Measurements from ENCODE around the gene SOS2.

The SOS2 gene

GRCh38 chr14:50260072-50260471 lies 28.7 kb upstream of the SOS2 start:
- TF ChIP-seq, protein P1, sequence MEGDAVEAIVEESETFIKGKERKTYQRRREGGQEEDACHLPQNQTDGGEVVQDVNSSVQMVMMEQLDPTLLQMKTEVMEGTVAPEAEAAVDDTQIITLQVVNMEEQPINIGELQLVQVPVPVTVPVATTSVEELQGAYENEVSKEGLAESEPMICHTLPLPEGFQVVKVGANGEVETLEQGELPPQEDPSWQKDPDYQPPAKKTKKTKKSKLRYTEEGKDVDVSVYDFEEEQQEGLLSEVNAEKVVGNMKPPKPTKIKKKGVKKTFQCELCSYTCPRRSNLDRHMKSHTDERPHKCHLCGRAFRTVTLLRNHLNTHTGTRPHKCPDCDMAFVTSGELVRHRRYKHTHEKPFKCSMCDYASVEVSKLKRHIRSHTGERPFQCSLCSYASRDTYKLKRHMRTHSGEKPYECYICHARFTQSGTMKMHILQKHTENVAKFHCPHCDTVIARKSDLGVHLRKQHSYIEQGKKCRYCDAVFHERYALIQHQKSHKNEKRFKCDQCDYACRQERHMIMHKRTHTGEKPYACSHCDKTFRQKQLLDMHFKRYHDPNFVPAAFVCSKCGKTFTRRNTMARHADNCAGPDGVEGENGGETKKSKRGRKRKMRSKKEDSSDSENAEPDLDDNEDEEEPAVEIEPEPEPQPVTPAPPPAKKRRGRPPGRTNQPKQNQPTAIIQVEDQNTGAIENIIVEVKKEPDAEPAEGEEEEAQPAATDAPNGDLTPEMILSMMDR (IDR thresholded peaks at IDR 0.05; ENCODE audit: insufficient read depth, missing control alignments), result no peak
- no peak for DNase-seq (ENCODE audit: insufficient read length, low spot score)
- FAIRE-seq, result no peak

GRCh38 chr14:50257732-50258131 lies 26.4 kb upstream of the SOS2 start:
- no peak for FAIRE-seq
- TF ChIP-seq, protein P1 (IDR thresholded peaks at IDR 0.05; ENCODE audit: insufficient read depth, missing control alignments), result no peak

GRCh38 chr14:50254248-50254647 lies 22.9 kb upstream of the SOS2 start:
- DNase-seq (ENCODE audit: insufficient read length, low spot score) (no peak), FAIRE-seq (no peak)
- TF ChIP-seq, protein P1 (IDR thresholded peaks at IDR 0.05; ENCODE audit: insufficient read depth, missing control alignments), result no peak

More at GRCh38 chr14:50257732-50258131, 26.4 kb upstream of the SOS2 start:
- DNase-seq (ENCODE audit: insufficient read length, low spot score), result no peak

DNA sequence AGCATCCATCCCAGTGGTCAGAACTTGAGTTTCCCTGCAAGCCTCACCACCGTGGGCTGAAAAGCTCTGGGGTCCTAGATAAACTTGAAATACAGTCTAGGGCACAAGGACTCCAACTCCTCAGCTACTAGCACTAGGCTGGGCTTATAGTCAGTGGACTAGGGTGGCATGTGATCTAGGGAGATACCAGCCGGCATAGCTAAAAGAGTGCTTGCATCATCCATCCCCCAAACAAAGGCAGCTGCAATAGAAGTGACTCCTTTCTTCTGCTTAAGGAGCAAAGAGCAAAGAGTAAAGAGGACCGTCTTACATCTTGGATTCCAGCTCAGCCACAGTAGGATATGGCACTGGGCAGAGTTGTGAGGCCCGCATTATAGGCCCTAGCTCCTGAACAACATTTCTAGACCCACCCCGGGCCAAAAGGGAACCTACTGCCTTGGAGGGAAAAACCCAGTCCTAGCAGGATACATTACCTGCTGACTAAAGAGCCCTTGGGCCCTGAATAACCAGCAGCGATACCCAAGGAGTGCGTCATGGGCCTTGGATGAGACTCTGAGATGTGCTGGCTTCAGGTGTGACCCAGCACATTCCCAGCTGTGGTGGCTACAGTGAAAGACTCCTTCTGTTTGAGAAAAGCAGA lies 17.9 kb upstream of the SOS2 start:
- no peak for FAIRE-seq
- DNase-seq (ENCODE audit: insufficient read length, low spot score), result no peak
- TF ChIP-seq, protein P1 (IDR thresholded peaks at IDR 0.05; ENCODE audit: insufficient read depth, missing control alignments), result no peak

GRCh38 chr14:50247245-50247644 lies 15.9 kb upstream of the SOS2 start:
- FAIRE-seq (no peak), DNase-seq (ENCODE audit: insufficient read length, low spot score) (no peak)
- TF ChIP-seq, protein P1 (IDR thresholded peaks at IDR 0.05; ENCODE audit: insufficient read depth, missing control alignments), result no peak

- no peak for FAIRE-seq
- TF ChIP-seq, protein P1 (IDR thresholded peaks at IDR 0.05; ENCODE audit: insufficient read depth, missing control alignments), result no peak
- DNase-seq (ENCODE audit: insufficient read length, low spot score), result no peak
Observed at GRCh38 chr14:50242566-50243310, 11.4 kb upstream of the SOS2 start.

DNA sequence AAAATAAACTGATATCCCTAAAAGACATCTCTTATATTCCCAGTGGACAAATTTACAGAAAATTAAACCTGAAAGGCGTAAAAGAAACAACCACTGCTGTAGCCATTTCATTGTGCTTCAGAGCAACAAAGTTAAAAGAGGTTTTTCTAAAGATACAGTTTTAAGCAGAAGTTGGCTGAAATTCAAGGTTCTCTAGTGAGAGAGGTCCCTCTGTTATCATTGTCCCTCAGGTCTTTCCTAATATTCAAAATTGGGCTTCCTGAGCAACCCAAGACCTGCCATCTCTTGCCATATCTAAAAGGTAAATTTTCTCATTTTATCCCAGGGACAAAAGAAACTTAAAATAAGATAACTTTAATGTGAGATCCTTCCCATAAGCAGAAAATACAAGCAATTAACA lies 10.7 kb upstream of the SOS2 start:
- DNase-seq (ENCODE audit: insufficient read length, low spot score) (no peak), FAIRE-seq (no peak)
- TF ChIP-seq, protein P1 (IDR thresholded peaks at IDR 0.05; ENCODE audit: insufficient read depth, missing control alignments), result no peak

All from D721Med (cell line).